Activated T-cell treated with anti-CD3 and anti-CD28 coated beads, Interleukin-2, amount 50 U/mL, for 24 hours (primary cell): ENCODE results near the gene LYSMD2.

Experiments
- DNase-seq: peaks from one replicate; pipeline ENCODE4 v3.0.0-alpha.2; 2020
- H3K27ac Mint-ChIP-seq: 2 replicates; pipeline ENCODE4 v1.8.0; 2020; ENCODE audit warnings: mild to moderate bottlenecking, mixed read lengths
- H3K27me3 Mint-ChIP-seq: 2 replicates; pipeline ENCODE4 v1.8.0; 2020; ENCODE audit warnings: mixed read lengths
- H3K36me3 Mint-ChIP-seq: 2 replicates; pipeline ENCODE4 v1.8.0; 2020; ENCODE audit warnings: low read depth, mixed read lengths
- H3K4me1 Mint-ChIP-seq: 2 replicates; pipeline ENCODE4 v1.8.0; 2020; ENCODE audit warnings: low read depth, mixed read lengths
- H3K4me3 Mint-ChIP-seq: 2 replicates; pipeline ENCODE4 v1.8.0; 2020; ENCODE audit warnings: mild to moderate bottlenecking, moderate library complexity, mixed read lengths
- H3K9me3 Mint-ChIP-seq: 2 replicates; pipeline ENCODE4 v1.8.0; 2020; ENCODE audit warnings: mixed read lengths

Gene LYSMD2

DNA sequence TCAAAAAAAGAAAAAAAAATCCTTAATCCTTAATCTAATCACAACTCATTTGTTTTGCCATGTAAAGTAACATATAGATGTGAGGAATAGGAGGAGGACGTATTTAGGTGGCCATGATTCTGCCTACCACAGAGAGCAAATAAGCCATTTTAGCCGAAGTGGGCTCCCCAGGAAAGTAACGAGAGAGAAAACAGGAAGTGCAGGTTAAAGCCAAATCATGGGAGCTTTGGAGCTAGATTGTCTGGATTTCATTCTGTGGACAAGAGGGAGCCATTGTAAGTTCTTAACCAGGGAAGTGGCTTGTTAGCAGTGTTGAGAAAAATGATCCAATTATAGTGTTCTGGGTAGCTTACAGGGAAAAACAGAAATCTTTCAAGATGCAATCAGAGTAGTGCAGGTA lies 23.4 kb upstream of the LYSMD2 start:
- no peaks in the 10 kb centered on the region for H3K9me3 Mint-ChIP-seq
- no peak overlapping the region for H3K4me3 Mint-ChIP-seq
- H3K36me3 Mint-ChIP-seq: no peaks in the 10 kb centered on the region
- H3K27ac Mint-ChIP-seq: no peak overlapping the region
- H3K27me3 Mint-ChIP-seq: no peaks in the 10 kb centered on the region
- no peak for DNase-seq
- H3K4me1 Mint-ChIP-seq: no peaks in the 10 kb centered on the region

DNA sequence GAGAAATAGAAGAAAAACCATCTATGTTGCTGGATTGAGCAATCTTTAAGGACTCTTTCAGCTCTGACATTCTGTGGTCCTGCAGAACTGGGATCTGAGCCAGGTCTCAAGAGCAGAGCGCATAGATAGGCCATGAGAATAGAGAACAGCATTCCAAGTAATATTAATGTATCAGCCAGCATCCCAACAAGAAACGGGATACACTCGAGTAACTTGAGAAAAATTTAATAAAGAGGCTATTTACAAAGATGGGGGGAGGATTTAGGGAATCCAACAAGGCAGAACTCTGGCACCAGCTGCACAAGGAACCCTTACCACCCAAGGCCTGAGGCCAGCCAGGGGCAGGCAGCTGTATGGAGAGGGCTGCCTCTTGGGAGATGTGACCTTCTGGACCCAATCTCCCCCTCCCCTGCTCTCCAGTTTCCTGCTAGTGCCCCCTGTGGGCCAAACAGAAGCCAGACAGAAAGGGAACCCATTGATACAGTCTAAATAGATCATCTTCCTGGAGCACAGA lies 22.2 kb upstream of the LYSMD2 start:
- DNase-seq: no peak
- H3K4me3 Mint-ChIP-seq: no peak overlapping the region
- H3K36me3 Mint-ChIP-seq: no peaks in the 10 kb centered on the region
- no peak overlapping the region for H3K27ac Mint-ChIP-seq
- H3K27me3 Mint-ChIP-seq: no peaks in the 10 kb centered on the region
- peaks cover 5% of the 10 kb centered on the region for H3K4me1 Mint-ChIP-seq
- H3K9me3 Mint-ChIP-seq: no peaks in the 10 kb centered on the region

DNA sequence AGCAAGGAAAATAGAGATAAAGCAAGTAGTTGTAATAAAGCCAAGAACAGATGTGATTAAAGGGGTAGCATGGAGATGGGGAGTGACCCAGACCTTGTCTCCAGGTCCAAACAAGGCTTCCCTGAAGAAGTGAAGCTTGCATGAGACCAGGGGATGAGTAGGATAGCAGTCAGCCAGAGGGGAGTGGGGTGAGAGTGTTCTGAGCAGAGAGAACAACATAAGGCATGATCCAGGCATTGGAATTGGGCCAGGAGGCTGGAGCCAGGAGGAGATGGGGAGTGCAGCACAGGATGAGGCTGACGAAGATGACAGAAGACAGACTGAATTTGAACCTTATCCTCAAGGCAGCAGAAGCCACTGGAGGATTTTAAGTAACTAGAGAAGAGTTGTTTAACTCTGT lies 21.2 kb upstream of the LYSMD2 start:
- Mint-ChIP-seq H3K27ac (no peak overlapping the region), H3K4me1 (peaks cover 11% of the 10 kb centered on the region), H3K9me3 (no peaks in the 10 kb centered on the region), H3K36me3 (no peaks in the 10 kb centered on the region), H3K4me3 (no peak overlapping the region), H3K27me3 (no peaks in the 10 kb centered on the region)
- no peak for DNase-seq

DNA sequence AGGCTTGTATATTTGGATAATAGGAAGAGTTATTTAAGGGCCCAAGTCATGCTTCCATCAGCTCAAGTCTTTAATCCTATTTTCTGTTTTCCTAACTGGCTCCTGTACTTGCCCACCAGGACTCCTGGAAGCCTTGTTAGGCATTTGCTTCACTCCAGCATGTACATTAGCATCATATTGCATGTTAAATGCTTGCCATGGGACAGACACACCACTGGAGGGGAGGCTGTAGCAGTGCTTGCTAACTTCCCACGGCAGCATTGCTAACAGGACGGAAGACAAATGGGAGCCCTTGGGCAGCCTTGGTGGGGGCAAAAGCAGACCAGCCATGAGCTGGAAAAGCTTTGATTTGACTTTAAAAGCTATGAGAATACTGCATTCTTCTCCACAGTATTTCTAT lies 20.0 kb upstream of the LYSMD2 start:
- H3K27me3 Mint-ChIP-seq: peaks cover 2% of the 10 kb centered on the region
- no peaks in the 10 kb centered on the region for H3K9me3 Mint-ChIP-seq
- H3K36me3 Mint-ChIP-seq: no peaks in the 10 kb centered on the region
- no peak overlapping the region for H3K4me3 Mint-ChIP-seq
- no peak overlapping the region for H3K27ac Mint-ChIP-seq
- DNase-seq: no peak
- peaks cover 20% of the 10 kb centered on the region for H3K4me1 Mint-ChIP-seq

DNA sequence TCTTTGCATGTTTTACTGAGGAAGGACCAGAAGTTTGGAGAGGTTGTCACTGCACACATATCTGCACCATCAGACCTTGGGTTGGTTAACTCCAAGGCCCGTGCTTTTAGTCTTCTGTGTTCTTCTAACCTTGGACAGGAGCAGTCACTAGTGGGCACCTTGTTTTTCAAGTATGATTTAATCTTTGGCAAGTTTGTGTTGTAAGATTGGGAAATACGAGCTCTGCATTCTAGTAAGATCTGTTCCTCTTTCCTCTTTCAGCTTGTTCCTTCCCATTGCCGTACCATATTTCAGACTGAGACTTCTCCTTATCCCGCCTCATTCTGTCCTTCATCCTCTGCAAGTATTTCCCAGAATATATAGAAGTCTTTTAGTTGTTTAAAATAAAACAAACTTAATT lies 19.0 kb upstream of the LYSMD2 start:
- Mint-ChIP-seq H3K36me3 (no peaks in the 10 kb centered on the region), H3K9me3 (no peaks in the 10 kb centered on the region), H3K4me3 (no peak overlapping the region), H3K27ac (no peak overlapping the region), H3K4me1 (peaks cover 25% of the 10 kb centered on the region), H3K27me3 (peaks cover 2% of the 10 kb centered on the region)
- no peak for DNase-seq

GRCh38 chr15:51755790-51756189 lies 18.3 kb upstream of the LYSMD2 start:
- H3K27ac Mint-ChIP-seq: no peak overlapping the region
- no peak overlapping the region for H3K4me3 Mint-ChIP-seq

DNA sequence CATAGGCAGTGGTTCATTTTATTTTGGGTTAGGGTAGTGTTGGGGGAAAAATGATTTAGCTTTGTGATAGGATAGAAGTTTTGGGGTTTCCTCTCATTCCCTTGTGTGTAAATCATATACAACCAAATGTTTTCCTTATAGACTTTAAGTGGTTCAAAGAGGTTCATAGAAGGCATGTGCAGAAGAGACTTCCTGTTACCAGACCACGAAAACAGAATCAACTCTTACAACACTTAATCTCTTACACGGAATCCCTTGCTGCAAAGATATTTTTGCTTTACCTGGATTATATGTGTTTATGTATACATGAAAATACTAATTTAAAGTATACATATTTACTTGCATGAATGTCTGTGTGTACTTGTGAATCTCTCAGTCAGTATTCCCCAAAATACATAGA lies 16.8 kb upstream of the LYSMD2 start:
- H3K4me3 Mint-ChIP-seq: no peak overlapping the region
- H3K9me3 Mint-ChIP-seq: no peaks in the 10 kb centered on the region
- no peaks in the 10 kb centered on the region for H3K36me3 Mint-ChIP-seq
- H3K4me1 Mint-ChIP-seq: peaks cover 32% of the 10 kb centered on the region
- H3K27ac Mint-ChIP-seq: no peak overlapping the region
- DNase-seq: no peak
- H3K27me3 Mint-ChIP-seq: peaks cover 16% of the 10 kb centered on the region

More at GRCh38 chr15:51755790-51756189, 18.3 kb upstream of the LYSMD2 start:
- peaks cover 30% of the 10 kb centered on the region for H3K4me1 Mint-ChIP-seq
- peaks cover 6% of the 10 kb centered on the region for H3K27me3 Mint-ChIP-seq
- DNase-seq: no peak
- H3K36me3 Mint-ChIP-seq: no peaks in the 10 kb centered on the region
- no peaks in the 10 kb centered on the region for H3K9me3 Mint-ChIP-seq

DNA sequence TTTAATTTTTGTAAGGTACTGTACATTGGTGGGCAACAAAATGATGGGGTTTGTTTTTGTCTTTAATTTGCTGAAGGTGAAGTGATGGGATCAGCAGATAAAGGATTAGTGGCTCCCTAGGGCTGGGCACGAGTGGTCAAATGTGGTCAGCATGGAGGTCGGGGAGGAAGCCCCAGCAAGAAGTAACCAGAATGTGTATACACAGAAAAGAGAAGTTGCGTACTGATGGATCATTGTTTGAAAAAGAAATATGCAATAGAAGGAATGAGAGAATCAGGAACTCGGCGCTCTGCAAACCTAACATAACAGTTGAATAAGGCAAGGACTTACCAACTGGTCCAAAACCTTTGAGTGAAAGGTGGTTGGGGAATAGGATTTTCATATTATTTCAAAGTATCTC lies 15.4 kb upstream of the LYSMD2 start:
- peaks cover 16% of the 10 kb centered on the region for H3K27me3 Mint-ChIP-seq
- no peaks in the 10 kb centered on the region for H3K9me3 Mint-ChIP-seq
- peaks cover 32% of the 10 kb centered on the region for H3K4me1 Mint-ChIP-seq
- DNase-seq: no peak
- no peaks in the 10 kb centered on the region for H3K36me3 Mint-ChIP-seq
- H3K27ac Mint-ChIP-seq: no peak overlapping the region
- H3K4me3 Mint-ChIP-seq: peak overlapping the region; percentile 56

GRCh38 chr15:51751697-51752683 lies 14.5 kb upstream of the LYSMD2 start:
- Mint-ChIP-seq H3K4me3 (peak overlapping the region; percentile 84), H3K27me3 (peaks cover 16% of the 10 kb centered on the region), H3K9me3 (no peaks in the 10 kb centered on the region), H3K4me1 (peaks cover 32% of the 10 kb centered on the region), H3K27ac (no peak overlapping the region), H3K36me3 (no peaks in the 10 kb centered on the region)
- DNase-seq: peak; percentile 57

DNA sequence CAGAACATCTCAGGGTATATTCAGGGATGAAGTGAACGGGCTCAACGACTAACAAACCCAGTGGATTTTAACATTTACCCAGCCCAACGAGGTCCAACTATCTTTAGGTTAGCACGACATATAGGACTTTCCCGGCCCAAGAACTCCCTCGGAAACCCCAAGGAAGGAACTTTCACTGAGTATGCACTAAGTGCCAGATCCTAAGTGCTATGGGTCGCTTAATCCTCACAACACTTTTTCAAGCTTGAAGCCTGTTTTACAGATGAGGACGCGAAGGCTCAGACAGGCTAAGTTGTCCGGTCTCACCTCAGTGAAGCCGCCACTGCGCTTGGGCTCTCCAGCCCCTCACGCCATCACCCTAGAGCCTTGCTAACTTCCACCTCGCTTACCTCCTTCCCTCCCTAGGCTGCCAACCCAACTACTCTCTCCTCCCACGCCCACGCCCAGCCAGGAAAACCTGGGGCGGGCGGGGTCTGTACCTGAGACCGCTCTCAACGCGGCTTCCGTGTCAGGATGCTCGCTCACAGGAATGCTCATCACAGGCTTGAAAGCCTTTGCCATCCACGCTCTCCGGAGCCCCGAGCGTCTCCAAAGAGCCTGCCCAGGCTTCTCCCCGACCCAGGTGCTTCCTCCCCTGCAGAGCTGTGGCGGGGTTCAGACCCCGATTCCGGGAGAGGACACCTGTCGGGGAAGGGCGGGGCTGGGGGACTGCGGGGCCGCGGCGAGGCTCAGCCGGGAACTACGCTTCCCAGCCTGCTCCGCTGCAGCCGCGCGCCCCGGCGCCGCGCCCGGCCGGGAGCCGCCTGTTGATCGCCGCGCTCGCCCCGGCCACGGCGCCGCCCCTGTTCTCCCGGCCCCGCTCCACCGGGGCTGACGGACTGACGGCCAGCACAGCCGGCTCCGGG lies 13.6 kb upstream of the LYSMD2 start, which contains the start of gene TMOD2:
Gene TMOD2, plus strand, starts transcription at position 806 of the 905 bp plus-strand sequence. CDS start 14,845 bp downstream, outside the sequence.
- DNase-seq: peak; percentile 78
- Mint-ChIP-seq H3K4me1 (peaks cover 32% of the 10 kb centered on the region), H3K4me3 (peak within 1 kb of the TSS; percentile 84), H3K36me3 (no peaks in the 10 kb centered on the region), H3K9me3 (no peaks in the 10 kb centered on the region), H3K27ac (no peak within 1 kb of the TSS), H3K27me3 (peaks cover 16% of the 10 kb centered on the region)

GRCh38 chr15:51750186-51750585 lies 12.7 kb upstream of the LYSMD2 start:
- Mint-ChIP-seq H3K27me3 (peaks cover 16% of the 10 kb centered on the region), H3K4me3 (peak overlapping the region; percentile 79), H3K27ac (no peak overlapping the region), H3K36me3 (no peaks in the 10 kb centered on the region), H3K9me3 (no peaks in the 10 kb centered on the region), H3K4me1 (peaks cover 29% of the 10 kb centered on the region)
- no peak for DNase-seq

- Mint-ChIP-seq H3K4me3 (no peak overlapping the region), H3K4me1 (peaks cover 25% of the 10 kb centered on the region), H3K9me3 (no peaks in the 10 kb centered on the region), H3K36me3 (no peaks in the 10 kb centered on the region), H3K27ac (no peak overlapping the region), H3K27me3 (peaks cover 16% of the 10 kb centered on the region)
- DNase-seq: no peak
Observed at GRCh38 chr15:51749307-51749706, 11.9 kb upstream of the LYSMD2 start.

DNA sequence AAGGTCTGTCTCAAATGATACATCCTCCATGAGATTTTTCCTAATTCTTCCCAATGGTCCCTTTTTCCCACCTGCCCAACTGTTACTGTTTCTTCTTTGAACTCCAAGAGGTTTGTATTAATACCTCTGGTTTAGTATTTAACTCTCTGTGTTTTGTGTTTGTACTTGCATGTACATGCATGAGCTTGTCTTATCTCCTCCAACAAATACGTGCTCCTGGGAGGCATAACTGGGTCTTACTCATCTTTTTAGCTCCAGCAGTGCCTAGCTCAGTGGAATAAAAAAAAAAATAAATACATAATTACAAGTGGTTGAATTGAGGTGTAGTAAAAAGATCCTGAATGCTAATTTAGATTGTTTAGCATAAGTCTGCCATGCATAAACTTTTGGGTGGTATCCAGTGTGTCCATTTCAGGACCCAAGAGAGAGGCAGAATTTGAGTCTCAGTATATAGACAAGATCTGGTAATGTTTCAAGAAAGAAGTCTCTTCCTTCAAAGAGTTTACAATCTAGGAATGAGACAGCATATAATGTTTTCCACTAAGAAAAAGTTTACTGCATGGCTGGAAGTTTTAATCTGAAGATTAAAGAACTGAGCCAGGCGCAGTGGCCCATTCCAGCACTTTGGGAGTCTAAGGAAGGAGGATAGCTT lies 1.7 kb upstream of the LYSMD2 start:
- no peak overlapping the region for H3K27ac Mint-ChIP-seq
- H3K4me1 Mint-ChIP-seq: peaks cover 41% of the 10 kb centered on the region
- H3K36me3 Mint-ChIP-seq: no peaks in the 10 kb centered on the region
- H3K27me3 Mint-ChIP-seq: no peaks in the 10 kb centered on the region
- no peaks in the 10 kb centered on the region for H3K9me3 Mint-ChIP-seq
- no peak overlapping the region for H3K4me3 Mint-ChIP-seq
- DNase-seq: no peak

DNA sequence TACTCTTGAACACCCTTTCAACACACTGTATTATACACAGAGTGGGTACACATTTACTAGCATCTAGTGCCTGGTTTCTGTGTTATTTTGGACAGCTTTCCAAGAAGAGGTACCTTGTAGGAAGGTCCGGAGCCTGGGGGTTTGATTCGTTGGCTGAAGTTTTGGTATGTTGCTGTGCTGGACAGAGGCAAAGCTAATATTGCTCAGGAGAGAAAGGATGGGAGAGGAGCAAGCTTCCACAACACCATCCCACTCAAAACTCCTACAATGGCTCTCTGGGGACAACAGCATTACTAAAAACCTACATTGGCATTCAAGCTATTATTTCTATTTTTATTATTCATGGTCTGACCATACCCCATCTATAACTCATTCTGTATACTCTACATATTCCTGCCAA lies 1.1 kb upstream of the LYSMD2 start:
- peak overlapping the region; percentile 77 for H3K4me3 Mint-ChIP-seq
- peaks cover under 1% of the 10 kb centered on the region for H3K36me3 Mint-ChIP-seq

More for the DNA sequence above, 1.1 kb upstream of the LYSMD2 start:
- Mint-ChIP-seq H3K4me1 (peaks cover 46% of the 10 kb centered on the region), H3K27ac (peak overlapping the region; percentile 88), H3K27me3 (no peaks in the 10 kb centered on the region), H3K9me3 (no peaks in the 10 kb centered on the region)
- DNase-seq: no peak
